Measurements from ENCODE around the gene CTU2.
A peak's percentile ranks its signal among the peaks of the same experiment; 100 is the strongest.

Gene CTU2

GRCh38 chr16:88697831-88698615, 8.3 kb upstream of the CTU2 start:
- DNase-seq: peak; percentile 94

DNA sequence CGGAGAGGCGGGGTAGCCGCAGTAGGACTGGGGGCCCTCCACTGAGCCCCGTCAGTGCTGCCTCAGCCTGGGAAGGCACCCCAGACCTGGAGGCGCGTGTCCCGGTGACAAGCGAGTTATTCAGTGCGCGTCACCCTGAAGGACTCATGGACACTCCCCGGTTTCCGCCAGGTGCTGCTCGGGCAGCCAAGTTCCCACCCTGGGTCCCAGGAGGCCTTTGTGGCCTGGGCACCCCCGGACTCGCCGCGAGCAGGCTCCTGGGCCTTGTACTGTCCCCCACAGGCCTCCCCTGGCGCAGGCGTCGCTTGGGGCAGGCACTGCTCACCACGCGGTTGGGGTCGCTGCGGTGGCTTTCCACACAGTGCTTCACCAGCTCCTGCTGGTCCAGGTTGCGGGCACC, 7.7 kb upstream of the CTU2 start:
- no peak for DNase-seq

GRCh38 chr16:88699180-88699579, 7.1 kb upstream of the CTU2 start:
- no peak for DNase-seq

DNA sequence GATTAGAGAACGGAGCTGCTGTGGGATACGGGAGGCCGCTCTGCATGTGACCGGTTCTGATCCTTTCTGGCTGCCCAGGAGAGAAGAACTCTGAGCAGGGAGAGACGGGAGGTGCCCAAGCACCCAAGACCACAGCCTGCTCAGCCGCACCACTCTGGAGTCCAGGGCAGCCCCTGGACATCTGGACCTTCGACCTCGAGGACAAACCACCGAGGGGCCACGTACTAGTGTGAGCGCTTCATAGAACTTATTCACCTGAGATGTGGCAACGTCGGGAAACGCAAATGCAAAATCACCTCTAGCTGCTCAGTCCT, 6.0 kb upstream of the CTU2 start:
- no peak for DNase-seq

- peak; percentile 95 for DNase-seq
These were observed 5.4 kb upstream of the CTU2 start for GRCh38 chr16:88700636-88701482.

GRCh38 chr16:88701581-88702370, 4.5 kb upstream of the CTU2 start:
- DNase-seq: no peak

- no peak for DNase-seq
These were observed 3.7 kb upstream of the CTU2 start for GRCh38 chr16:88702371-88703210.

GRCh38 chr16:88703486-88704309, 2.6 kb upstream of the CTU2 start:
- no peak for DNase-seq

- DNase-seq: no peak
These were observed 1.1 kb upstream of the CTU2 start for GRCh38 chr16:88705076-88705684.

DNA sequence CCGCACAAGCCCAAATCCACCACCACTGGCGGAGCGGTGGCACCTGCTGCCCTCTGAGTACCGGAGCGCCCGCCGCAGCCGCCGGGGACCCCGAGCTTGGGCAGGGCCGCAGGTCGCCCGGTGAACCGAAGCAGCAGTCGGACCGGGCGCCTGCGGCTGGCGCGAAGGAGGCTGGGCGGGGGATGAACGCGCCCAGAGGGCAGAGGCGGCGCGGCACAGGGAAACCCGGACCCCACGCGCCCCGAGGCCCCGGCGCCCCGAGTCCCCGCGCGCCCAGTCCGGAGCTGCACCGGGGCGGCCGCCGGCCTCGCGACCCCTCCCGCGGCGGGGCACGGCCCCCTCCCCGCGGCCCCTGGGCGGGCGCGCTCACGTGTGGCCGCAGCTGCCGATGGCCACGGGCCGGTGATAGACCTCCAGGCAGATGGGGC, 488 bp upstream of the CTU2 start:
- DNase-seq: no peak

GRCh38 chr16:88706965-88707826, 893 bp downstream of the CTU2 start:
- DNase-seq: no peak

DNA sequence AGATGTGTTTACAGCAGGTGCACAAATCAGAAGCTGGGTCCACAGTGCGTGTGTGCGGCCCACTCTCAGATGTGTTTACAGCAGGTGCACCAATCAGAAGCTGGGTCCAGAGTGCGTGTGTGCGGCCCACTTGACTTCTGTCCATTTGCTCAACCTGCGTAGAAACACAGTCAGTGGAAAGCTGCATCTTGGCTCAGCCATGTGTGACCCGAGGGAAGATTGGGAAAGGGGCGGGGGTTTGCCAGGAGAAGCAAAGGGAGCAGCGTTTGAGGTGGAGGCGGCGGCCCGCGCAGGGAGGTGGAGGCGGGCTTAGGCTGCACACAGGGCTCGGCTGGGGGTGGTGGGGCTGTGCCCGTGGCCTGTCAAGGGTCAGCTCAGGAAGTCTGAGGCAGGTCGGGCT, 4.3 kb downstream of the CTU2 start:
- DNase-seq: no peak

DNA sequence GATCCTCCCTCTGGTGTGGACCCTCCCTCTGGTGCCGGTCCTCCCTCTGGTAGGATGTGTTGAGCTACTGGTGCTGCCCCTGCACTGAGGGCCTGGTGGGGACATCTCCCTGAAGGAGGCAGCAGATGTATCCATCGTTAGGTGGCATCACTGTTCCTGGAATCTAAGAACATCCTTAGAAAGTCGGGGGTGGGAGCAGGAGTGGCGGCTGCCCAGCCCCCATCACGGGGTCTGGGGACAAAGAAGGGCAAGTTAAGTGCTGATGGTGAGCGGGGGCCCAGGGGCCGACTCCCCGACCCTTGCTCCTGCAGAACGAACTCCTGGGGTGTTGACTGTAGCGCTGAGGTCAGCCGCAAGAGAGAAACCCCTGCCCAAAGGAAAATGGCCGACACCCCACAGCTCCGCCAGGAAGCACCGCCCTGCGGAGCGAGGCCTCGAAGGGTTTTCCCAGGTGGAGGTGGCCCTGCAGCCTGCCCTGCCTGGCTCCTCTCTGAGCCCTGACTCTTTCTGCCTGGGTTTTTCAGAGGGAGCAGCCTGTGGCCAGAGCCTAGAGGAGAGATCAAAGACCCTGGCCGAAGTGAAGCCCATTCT, 5.5 kb downstream of the CTU2 start:
- DNase-seq: no peak

- no peak for DNase-seq
These were observed 6.2 kb downstream of the CTU2 start for GRCh38 chr16:88712362-88712979.

DNA sequence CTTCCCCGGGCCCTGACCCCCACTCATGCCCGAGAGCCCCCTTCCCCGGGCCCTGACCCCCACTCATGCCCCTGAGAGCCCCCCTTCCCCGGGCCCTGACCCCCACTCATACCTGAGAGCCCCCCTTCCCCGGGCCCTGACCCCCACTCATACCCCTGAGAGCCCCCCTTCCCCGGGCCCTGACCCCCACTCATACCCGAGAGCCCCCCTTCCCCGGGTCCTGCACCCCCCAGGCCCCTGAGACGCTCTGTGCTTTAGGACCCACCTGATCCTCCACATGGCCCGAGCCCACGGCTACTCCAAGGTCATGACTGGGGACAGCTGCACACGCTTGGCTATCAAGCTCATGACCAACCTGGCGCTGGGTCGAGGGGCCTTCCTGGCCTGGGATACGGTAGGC, 6.8 kb downstream of the CTU2 start:
- no peak for DNase-seq

DNA sequence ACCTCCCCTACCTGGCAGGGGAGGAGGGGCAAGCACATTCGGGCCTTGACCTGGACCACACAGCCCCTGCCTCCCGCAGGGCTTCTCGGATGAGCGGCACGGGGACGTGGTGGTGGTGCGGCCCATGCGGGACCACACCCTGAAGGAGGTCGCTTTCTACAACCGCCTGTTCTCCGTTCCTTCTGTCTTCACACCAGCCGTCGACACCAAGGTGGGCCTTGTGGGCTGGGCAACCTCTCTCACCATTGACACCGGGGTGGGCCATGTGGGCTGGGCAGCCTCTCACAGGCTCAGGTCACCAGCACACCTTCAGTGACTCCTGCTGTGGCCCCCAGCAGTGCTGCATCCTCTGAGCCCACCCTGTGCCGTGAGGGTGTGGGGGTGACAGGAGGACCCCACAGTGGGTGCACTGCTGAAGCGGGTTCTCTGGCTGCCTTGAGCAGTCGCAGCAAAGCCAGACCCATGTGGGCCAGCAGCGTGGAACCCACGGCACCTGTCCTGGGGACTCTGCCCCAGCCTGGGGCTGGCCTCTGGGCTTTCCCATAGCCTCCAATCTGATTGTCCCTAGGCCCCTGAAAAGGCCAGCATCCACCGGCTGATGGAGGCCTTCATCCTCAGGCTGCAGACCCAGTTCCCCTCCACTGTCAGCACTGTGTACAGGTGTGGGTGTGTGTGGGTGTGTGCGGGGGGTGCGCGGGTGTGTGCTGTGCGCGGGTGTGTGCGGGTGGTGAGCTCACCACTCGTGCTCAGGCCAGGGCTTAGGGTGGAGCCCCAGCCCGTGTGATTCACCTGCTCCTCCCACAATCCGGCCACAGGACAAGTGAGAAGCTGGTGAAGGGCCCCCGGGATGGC, 7.5 kb downstream of the CTU2 start:
- DNase-seq: no peak

- DNase-seq: no peak
These were observed 8.4 kb downstream of the CTU2 start for GRCh38 chr16:88714420-88715302.
